ENCODE measurements around the gene CXXC5.

CXXC5 gene

GRCh38 chr5:139684350-139684880, 36.3 kb downstream of the CXXC5 start:
- H3K36me3 Mint-ChIP-seq (ENCODE audit: low read depth): no peaks in the 10 kb centered on the region
- H3K27me3 Mint-ChIP-seq: no peaks in the 10 kb centered on the region
- no peak for DNase-seq
- H3K4me1 Mint-ChIP-seq (ENCODE audit: low read depth): peaks cover 6% of the 10 kb centered on the region
- H3K9me3 Mint-ChIP-seq: no peaks in the 10 kb centered on the region
- H3K4me3 Mint-ChIP-seq: no peak overlapping the region
- peak overlapping the region; percentile 55 for H3K27ac Mint-ChIP-seq

- no peaks in the 10 kb centered on the region for H3K9me3 Mint-ChIP-seq
- no peak for DNase-seq
- H3K27ac Mint-ChIP-seq: no peak overlapping the region
- H3K36me3 Mint-ChIP-seq (ENCODE audit: low read depth): no peaks in the 10 kb centered on the region
- no peak overlapping the region for H3K4me3 Mint-ChIP-seq
- H3K4me1 Mint-ChIP-seq (ENCODE audit: low read depth): peaks cover 6% of the 10 kb centered on the region
- H3K27me3 Mint-ChIP-seq: no peaks in the 10 kb centered on the region
Measured at GRCh38 chr5:139684881-139685749, 37.0 kb downstream of the CXXC5 start.

- Mint-ChIP-seq H3K27ac (no peak overlapping the region), H3K9me3 (no peaks in the 10 kb centered on the region), H3K36me3 (ENCODE audit: low read depth) (no peaks in the 10 kb centered on the region), H3K4me1 (ENCODE audit: low read depth) (peaks cover 6% of the 10 kb centered on the region), H3K4me3 (no peak overlapping the region), H3K27me3 (no peaks in the 10 kb centered on the region)
- DNase-seq: no peak
Measured at GRCh38 chr5:139685886-139686285, 37.7 kb downstream of the CXXC5 start.

GRCh38 chr5:139686356-139686705, 38.2 kb downstream of the CXXC5 start:
- H3K4me1 Mint-ChIP-seq (ENCODE audit: low read depth): peaks cover 6% of the 10 kb centered on the region
- no peaks in the 10 kb centered on the region for H3K27me3 Mint-ChIP-seq
- DNase-seq: no peak
- H3K4me3 Mint-ChIP-seq: no peak overlapping the region
- H3K27ac Mint-ChIP-seq: no peak overlapping the region
- H3K36me3 Mint-ChIP-seq (ENCODE audit: low read depth): no peaks in the 10 kb centered on the region
- no peaks in the 10 kb centered on the region for H3K9me3 Mint-ChIP-seq

- Mint-ChIP-seq H3K4me1 (ENCODE audit: low read depth) (peaks cover 6% of the 10 kb centered on the region), H3K27ac (no peak overlapping the region), H3K9me3 (no peaks in the 10 kb centered on the region), H3K36me3 (ENCODE audit: low read depth) (no peaks in the 10 kb centered on the region), H3K27me3 (no peaks in the 10 kb centered on the region), H3K4me3 (no peak overlapping the region)
- no peak for DNase-seq
Measured at GRCh38 chr5:139686706-139687441, 38.7 kb downstream of the CXXC5 start.

- Mint-ChIP-seq H3K36me3 (ENCODE audit: low read depth) (no peaks in the 10 kb centered on the region), H3K4me3 (no peak overlapping the region), H3K27me3 (no peaks in the 10 kb centered on the region), H3K27ac (no peak overlapping the region), H3K4me1 (ENCODE audit: low read depth) (peaks cover 6% of the 10 kb centered on the region), H3K9me3 (no peaks in the 10 kb centered on the region)
- DNase-seq: no peak
Measured at GRCh38 chr5:139687656-139688055, 39.5 kb downstream of the CXXC5 start.

- DNase-seq: no peak
- Mint-ChIP-seq H3K27me3 (no peaks in the 10 kb centered on the region), H3K9me3 (no peaks in the 10 kb centered on the region), H3K4me1 (ENCODE audit: low read depth) (peaks cover 4% of the 10 kb centered on the region), H3K27ac (no peak overlapping the region), H3K4me3 (no peak overlapping the region), H3K36me3 (ENCODE audit: low read depth) (no peaks in the 10 kb centered on the region)
Measured at GRCh38 chr5:139688088-139688702, 40.0 kb downstream of the CXXC5 start.

- no peak for DNase-seq
- no peaks in the 10 kb centered on the region for H3K27me3 Mint-ChIP-seq
- no peaks in the 10 kb centered on the region for H3K36me3 Mint-ChIP-seq (ENCODE audit: low read depth)
- H3K4me3 Mint-ChIP-seq: no peak overlapping the region
- peaks cover 3% of the 10 kb centered on the region for H3K4me1 Mint-ChIP-seq (ENCODE audit: low read depth)
- no peaks in the 10 kb centered on the region for H3K9me3 Mint-ChIP-seq
- H3K27ac Mint-ChIP-seq: no peak overlapping the region
Measured at GRCh38 chr5:139688751-139689372, 40.7 kb downstream of the CXXC5 start.

- no peak for DNase-seq
- no peaks in the 10 kb centered on the region for H3K36me3 Mint-ChIP-seq (ENCODE audit: low read depth)
- H3K27ac Mint-ChIP-seq: no peak overlapping the region
- no peak overlapping the region for H3K4me3 Mint-ChIP-seq
- H3K4me1 Mint-ChIP-seq (ENCODE audit: low read depth): no peaks in the 10 kb centered on the region
- H3K9me3 Mint-ChIP-seq: no peaks in the 10 kb centered on the region
- H3K27me3 Mint-ChIP-seq: no peaks in the 10 kb centered on the region
Measured at GRCh38 chr5:139689631-139690063, 41.5 kb downstream of the CXXC5 start.

- no peak overlapping the region for H3K27ac Mint-ChIP-seq
- H3K4me1 Mint-ChIP-seq (ENCODE audit: low read depth): no peaks in the 10 kb centered on the region
- H3K27me3 Mint-ChIP-seq: no peaks in the 10 kb centered on the region
Measured at GRCh38 chr5:139690064-139690802, 42.1 kb downstream of the CXXC5 start.

GRCh38 chr5:139690803-139691629, 42.9 kb downstream of the CXXC5 start:
- Mint-ChIP-seq H3K4me1 (ENCODE audit: low read depth) (no peaks in the 10 kb centered on the region), H3K9me3 (no peaks in the 10 kb centered on the region), H3K27ac (no peak overlapping the region), H3K4me3 (no peak overlapping the region), H3K36me3 (ENCODE audit: low read depth) (no peaks in the 10 kb centered on the region), H3K27me3 (no peaks in the 10 kb centered on the region)
- no peak for DNase-seq

More at GRCh38 chr5:139690064-139690802, 42.1 kb downstream of the CXXC5 start:
- no peak overlapping the region for H3K4me3 Mint-ChIP-seq
- H3K36me3 Mint-ChIP-seq (ENCODE audit: low read depth): no peaks in the 10 kb centered on the region
- H3K9me3 Mint-ChIP-seq: no peaks in the 10 kb centered on the region
- DNase-seq: no peak

GRCh38 chr5:139692148-139692547, 44.0 kb downstream of the CXXC5 start:
- Mint-ChIP-seq H3K27me3 (peaks cover 7% of the 10 kb centered on the region), H3K4me3 (no peak overlapping the region), H3K36me3 (ENCODE audit: low read depth) (no peaks in the 10 kb centered on the region), H3K9me3 (no peaks in the 10 kb centered on the region), H3K4me1 (ENCODE audit: low read depth) (peaks cover 6% of the 10 kb centered on the region), H3K27ac (no peak overlapping the region)
- DNase-seq: no peak

- Mint-ChIP-seq H3K9me3 (no peaks in the 10 kb centered on the region), H3K4me3 (no peak overlapping the region), H3K27me3 (peaks cover 7% of the 10 kb centered on the region), H3K4me1 (ENCODE audit: low read depth) (peaks cover 10% of the 10 kb centered on the region), H3K36me3 (ENCODE audit: low read depth) (no peaks in the 10 kb centered on the region), H3K27ac (no peak overlapping the region)
- DNase-seq: no peak
Measured at GRCh38 chr5:139692679-139693308, 44.6 kb downstream of the CXXC5 start.

Measured in activated T-cell treated with anti-CD3 and anti-CD28 coated beads, Interleukin-2, amount 50 U/mL, for 24 hours (primary cell).